Testis (tissue), 2 donors: ENCODE results near the gene PERM1.
"Not testable (repeated sequence)": the region's sequence is repeated elsewhere in the genome, so short reads cannot be mapped to it uniquely, and the experiment has no call there.

Source experiments
- CTCF ChIP-seq, 3 experiments: fragments of 450-650 bp in 2 of 3; fragments of 200-600 bp in 1 of 3; sonication (generic) in 1 of 3; IDR thresholded peaks; one replicate each; pipeline ENCODE4 v1.5.1; 2016 to 2019; ENCODE audit warnings: antibody characterized with exemption in 3 of 3, mild to moderate bottlenecking in 2 of 3, moderate library complexity in 1 of 3
- POLR2A ChIP-seq: fragments of 450-650 bp; IDR thresholded peaks from one replicate; pipeline ENCODE4 v1.6.1; 2017; ENCODE audit warnings: antibody characterized with exemption, mild to moderate bottlenecking, moderate library complexity

GRCh38 chr1:1012736-1013104 is 30.8 kb upstream of the PERM1 start:
- not testable (repeated sequence) for TF ChIP-seq POLR2A; CTCF (IDR thresholded peaks at IDR 0.05)
